Naive thymus-derived CD8-positive, alpha-beta T cell (primary cell): ENCODE results near the gene MAPK13. TPM values are rescaled to one million over a fixed set of nuclear protein-coding genes. Genes with fewer than 3 reads are reported as not detected.
"Not testable (repeated sequence)": the region's sequence is repeated elsewhere in the genome, so short reads cannot be mapped to it uniquely, and the experiment has no call there.

Source experiments
- ATAC-seq, 2 donors: fragments of 150-1000 bp; cut with Tn5 transposase in 1 of 2; sonication (Bioruptor Pico), chemical (Tn5 transposase) in 1 of 2; 1 replicate in 1 of 2; 2 replicates in 1 of 2; pipeline ENCODE4 v1.10.0; 2021; ENCODE audit warnings: mild to moderate bottlenecking in 2 of 2, moderate library complexity in 2 of 2
- POLR2A ChIA-PET: fragments of 350-600 bp; sonication (Branson Sonifier 250); formaldehyde crosslinking; loops from one replicate; lab custom pipeline; 2021; ENCODE audit warnings: antibody characterized with exemption; lab: Charles Lee
- DNase-seq, 10 donors: peaks; one replicate each; pipeline versions ENCODE4 v3.0.0 to v3.0.0-alpha.2; 2020 to 2022
- H3K27ac Mint-ChIP-seq, 10 donors: one replicate each; pipeline ENCODE4 v1.8.0; 2020 to 2022; ENCODE audit warnings: mild to moderate bottlenecking in 10 of 10, mixed read lengths in 10 of 10, moderate library complexity in 4 of 10, inconsistent platforms in 1 of 10
- H3K27me3 Mint-ChIP-seq, 5 donors: one replicate each; pipeline ENCODE4 v1.8.0; 2021 to 2022; ENCODE audit warnings: mixed read lengths in 5 of 5
- H3K36me3 Mint-ChIP-seq, 3 donors: one replicate each; pipeline ENCODE4 v1.8.0; 2020 to 2022; ENCODE audit warnings: mixed read lengths in 3 of 3, mild to moderate bottlenecking in 2 of 3, inconsistent platforms in 1 of 3
- H3K4me1 Mint-ChIP-seq, 4 donors: one replicate each; pipeline ENCODE4 v1.8.0; 2021 to 2022; ENCODE audit warnings: mixed read lengths in 4 of 4
- H3K4me3 Mint-ChIP-seq, 10 donors: one replicate each; pipeline ENCODE4 v1.8.0; 2020 to 2022; ENCODE audit warnings: mild to moderate bottlenecking in 10 of 10, mixed read lengths in 10 of 10, moderate library complexity in 6 of 10, inconsistent platforms in 1 of 10
- H3K9me3 Mint-ChIP-seq, 9 donors: one replicate each; pipeline ENCODE4 v1.8.0; 2020 to 2022; ENCODE audit warnings: mixed read lengths in 9 of 9, mild to moderate bottlenecking in 3 of 9, inconsistent platforms in 1 of 9, moderate library complexity in 1 of 9
- polyA plus RNA-seq, 3 donors: library from polyadenylated mRNA; unstranded; fragments of 300-500 nt; fragmentation: Illumina TruSeq; gene quantifications; one replicate each; pipeline ENCODE4 v1.2.3, GENCODE V29; 2021
- total RNA-seq, 8 experiments: library from RNA in 2 of 8; stranded (reverse) in 2 of 8; gene quantifications; one replicate each; pipeline ENCODE4 v1.2.3 and lab custom pipeline; 2021 to 2026

Gene MAPK13
- 10 to 100 TPM; 38.7 to 41.8 TPM for total RNA-seq
- 10 to 100 TPM; 35.2 to 37.1 (median 35.7) TPM for polyA plus RNA-seq
- total RNA-seq (lab: John Stamatoyannopoulos, UW), result 29.2 to 91.0 (median 44.7) reads per million in 6 experiments

DNA sequence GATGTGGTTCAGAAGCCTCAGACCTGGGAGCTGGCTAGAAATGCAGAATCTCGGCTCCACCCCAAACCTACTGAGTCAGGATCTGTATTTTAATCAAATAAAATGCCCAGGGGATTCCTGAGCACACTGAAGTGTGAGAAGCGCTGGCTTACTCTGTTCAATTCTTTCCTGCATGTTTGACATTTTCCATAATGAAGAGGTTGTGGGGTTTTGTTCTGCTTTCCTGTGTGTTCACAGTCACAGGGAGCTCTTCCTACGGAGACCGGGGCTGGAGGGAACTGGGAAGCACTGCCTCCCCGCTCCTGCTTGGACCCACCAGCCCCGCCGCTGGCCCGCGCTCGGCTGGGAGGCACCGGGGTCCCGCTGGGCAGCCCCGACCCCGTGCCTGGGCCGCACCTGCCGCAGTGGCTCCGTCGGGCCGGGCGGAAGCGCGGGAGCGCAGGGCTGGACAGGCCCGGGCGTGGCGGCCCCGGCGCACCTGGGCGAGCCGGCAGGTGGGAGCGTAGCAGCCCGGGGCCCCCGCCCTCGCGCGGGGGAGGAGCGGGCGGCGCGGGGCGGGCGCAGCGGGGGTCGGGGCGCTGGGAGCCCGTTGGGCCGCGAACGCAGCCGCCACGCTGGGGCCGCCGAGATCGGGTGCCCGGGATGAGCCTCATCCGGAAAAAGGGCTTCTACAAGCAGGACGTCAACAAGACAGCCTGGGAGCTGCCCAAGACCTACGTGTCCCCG is at the start of gene MAPK13:
MAPK13 (plus strand) TSS at position 573 of the 726 bp plus-strand sequence; CDS start at position 643, 70 bp downstream.
- Mint-ChIP-seq H3K27me3 (no peaks in the 10 kb centered on the region), H3K9me3 (no peaks in the 10 kb centered on the region), H3K4me1 (peaks cover 27 to 74% (median 62%) of the 10 kb centered on the region in 4 donors), H3K27ac (peak within 1 kb of the TSS; percentile 88 to 96 (median 95)), H3K36me3 (peaks cover 0 to 23% (median 0%) of the 10 kb centered on the region in 3 donors), H3K4me3 (peak within 1 kb of the TSS; percentile 83 to 94 (median 88))
- ATAC-seq (peak; percentile 50 to 60), DNase-seq (peak in 5 of 10 donors; percentile 34 to 50 (median 48))
- POLR2A ChIA-PET, result interaction anchor here (0.6 to 4.4 kb wide), 16 partner anchors 9 to 102 kb away, joined by 3 to 63 read pairs (median 6); partner anchors contain the start of genes BRPF3 and MAPK14

DNA sequence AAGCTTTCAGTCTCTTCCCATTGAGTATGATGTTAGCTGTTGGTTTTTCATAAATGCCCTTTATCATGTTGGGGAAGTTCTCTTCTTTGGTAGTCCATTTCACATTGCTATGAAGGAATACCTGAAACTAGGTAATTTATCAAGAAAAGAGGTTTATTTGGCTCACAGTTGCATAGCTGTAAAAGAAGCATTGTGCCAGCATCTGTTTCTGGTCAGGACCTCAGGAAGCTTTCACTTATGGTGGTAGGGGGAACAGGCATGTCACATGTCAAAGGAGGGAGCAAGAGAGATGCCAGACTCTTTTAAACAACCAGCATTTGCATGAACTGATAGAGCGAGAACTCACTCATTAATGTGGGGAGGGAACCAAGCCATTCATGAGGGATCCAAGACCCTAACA is 48.0 kb upstream of the MAPK13 start:
- no peak overlapping the region for H3K4me3 Mint-ChIP-seq
- POLR2A ChIA-PET, result no interaction called here
- H3K36me3 Mint-ChIP-seq, result peaks cover 21 to 73% (median 43%) of the 10 kb centered on the region in 3 donors

DNA sequence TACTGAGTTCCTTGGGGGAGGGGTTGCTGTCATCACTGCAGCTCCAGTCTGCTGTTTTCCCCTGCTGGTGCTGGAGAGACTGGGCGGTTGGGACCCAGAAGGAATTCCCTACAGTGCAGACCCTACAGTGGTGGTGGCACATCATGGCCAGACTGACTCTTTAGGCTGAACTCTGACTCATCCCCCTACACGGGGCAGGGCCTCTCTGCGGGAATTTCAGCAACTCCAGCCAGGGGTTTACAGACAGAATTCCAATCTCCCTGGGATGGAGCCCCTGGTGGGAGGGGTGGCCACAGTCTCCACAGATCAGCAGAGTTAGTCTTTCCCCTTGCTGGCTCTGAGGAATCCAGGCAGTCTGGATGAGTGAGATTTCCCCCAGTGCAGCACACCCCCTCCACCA is 46.9 kb upstream of the MAPK13 start:
- POLR2A ChIA-PET, result interaction anchor here (2.2 kb wide), 1 partner anchor 56 kb away, joined by 6 read pairs; the partner anchor contains the start of gene MAPK14

More for the DNA sequence above, 48.0 kb upstream of the MAPK13 start:
- DNase-seq (no peak), ATAC-seq (no peak)
- peaks cover 4 to 15% (median 9%) of the 10 kb centered on the region in 4 donors for H3K4me1 Mint-ChIP-seq
- no peaks in the 10 kb centered on the region for H3K27me3 Mint-ChIP-seq
- peak overlapping the region in 3 of 10 donors; percentile 3 to 71 (median 31) for H3K27ac Mint-ChIP-seq
- peaks cover 0 to 3% (median 0%) of the 10 kb centered on the region in 9 donors for H3K9me3 Mint-ChIP-seq

GRCh38 chr6:36088204-36088603 is 42.1 kb upstream of the MAPK13 start:
- not testable (repeated sequence) for ATAC-seq, H3K27me3 Mint-ChIP-seq, H3K9me3 Mint-ChIP-seq, DNase-seq, H3K4me3 Mint-ChIP-seq
- Mint-ChIP-seq H3K36me3 (peaks cover 0 to 43% (median 17%) of the 10 kb centered on the region in 3 donors), H3K27ac (peak overlapping the region in 2 of 10 donors; percentile 61 to 84), H3K4me1 (peaks cover 4 to 12% (median 5%) of the 10 kb centered on the region in 4 donors)
- POLR2A ChIA-PET, result interaction anchor here (0.7 kb wide), 1 partner anchor 30 kb away, joined by 5 read pairs; no protein-coding TSS in a partner anchor

More for the DNA sequence above, 46.9 kb upstream of the MAPK13 start:
- DNase-seq (no peak), ATAC-seq (no peak)
- Mint-ChIP-seq H3K9me3 (peaks cover 0 to 3% (median 0%) of the 10 kb centered on the region in 9 donors), H3K36me3 (peaks cover 21 to 62% (median 43%) of the 10 kb centered on the region in 3 donors), H3K4me1 (peaks cover 4 to 16% (median 9%) of the 10 kb centered on the region in 4 donors), H3K27ac (no peak overlapping the region), H3K4me3 (no peak overlapping the region), H3K27me3 (no peaks in the 10 kb centered on the region)

- H3K27ac Mint-ChIP-seq, result peak overlapping the region in 6 of 10 donors; percentile 14 to 86 (median 40)
- no peaks in the 10 kb centered on the region for H3K9me3 Mint-ChIP-seq
- peaks cover 4 to 12% (median 5%) of the 10 kb centered on the region in 4 donors for H3K4me1 Mint-ChIP-seq
- no peaks in the 10 kb centered on the region for H3K27me3 Mint-ChIP-seq
- H3K4me3 Mint-ChIP-seq, result no peak overlapping the region
- H3K36me3 Mint-ChIP-seq, result peaks cover 0 to 34% (median 10%) of the 10 kb centered on the region in 3 donors
- ATAC-seq (no peak), DNase-seq (no peak)
- POLR2A ChIA-PET, result no interaction called here
These were observed 41.3 kb upstream of the MAPK13 start for GRCh38 chr6:36089048-36089447.

- peaks cover 7 to 33% (median 23%) of the 10 kb centered on the region in 4 donors for H3K4me1 Mint-ChIP-seq
- ATAC-seq (no peak), DNase-seq (no peak)
- H3K9me3 Mint-ChIP-seq, result no peaks in the 10 kb centered on the region
- H3K4me3 Mint-ChIP-seq, result no peak overlapping the region
- H3K36me3 Mint-ChIP-seq, result peaks cover 0 to 45% (median 0%) of the 10 kb centered on the region in 3 donors
- peak overlapping the region in 8 of 10 donors; percentile 28 to 92 (median 78) for H3K27ac Mint-ChIP-seq
- POLR2A ChIA-PET, result interaction anchor here (0.6 to 5.6 kb wide), 9 partner anchors 11 to 381 kb away, joined by 3 to 71 read pairs (median 5); partner anchors contain the start of gene MAPK14
- no peaks in the 10 kb centered on the region for H3K27me3 Mint-ChIP-seq
These were observed 36.1 kb upstream of the MAPK13 start for GRCh38 chr6:36094238-36094637.

GRCh38 chr6:36094753-36095496 is 35.4 kb upstream of the MAPK13 start:
- Mint-ChIP-seq H3K36me3 (peaks cover 0 to 42% (median 0%) of the 10 kb centered on the region in 3 donors), H3K27ac (peak overlapping the region; percentile 63 to 92 (median 78)), H3K4me3 (no peak overlapping the region), H3K27me3 (no peaks in the 10 kb centered on the region), H3K9me3 (no peaks in the 10 kb centered on the region), H3K4me1 (peaks cover 11 to 40% (median 30%) of the 10 kb centered on the region in 4 donors)
- POLR2A ChIA-PET, result interaction anchor here (0.7 to 5.6 kb wide), 11 partner anchors 9 to 406 kb away, joined by 3 to 71 read pairs (median 3); partner anchors contain the start of genes FKBP5 and MAPK14
- ATAC-seq (peak; percentile 68 to 82), DNase-seq (peak; percentile 61 to 86 (median 78))

DNA sequence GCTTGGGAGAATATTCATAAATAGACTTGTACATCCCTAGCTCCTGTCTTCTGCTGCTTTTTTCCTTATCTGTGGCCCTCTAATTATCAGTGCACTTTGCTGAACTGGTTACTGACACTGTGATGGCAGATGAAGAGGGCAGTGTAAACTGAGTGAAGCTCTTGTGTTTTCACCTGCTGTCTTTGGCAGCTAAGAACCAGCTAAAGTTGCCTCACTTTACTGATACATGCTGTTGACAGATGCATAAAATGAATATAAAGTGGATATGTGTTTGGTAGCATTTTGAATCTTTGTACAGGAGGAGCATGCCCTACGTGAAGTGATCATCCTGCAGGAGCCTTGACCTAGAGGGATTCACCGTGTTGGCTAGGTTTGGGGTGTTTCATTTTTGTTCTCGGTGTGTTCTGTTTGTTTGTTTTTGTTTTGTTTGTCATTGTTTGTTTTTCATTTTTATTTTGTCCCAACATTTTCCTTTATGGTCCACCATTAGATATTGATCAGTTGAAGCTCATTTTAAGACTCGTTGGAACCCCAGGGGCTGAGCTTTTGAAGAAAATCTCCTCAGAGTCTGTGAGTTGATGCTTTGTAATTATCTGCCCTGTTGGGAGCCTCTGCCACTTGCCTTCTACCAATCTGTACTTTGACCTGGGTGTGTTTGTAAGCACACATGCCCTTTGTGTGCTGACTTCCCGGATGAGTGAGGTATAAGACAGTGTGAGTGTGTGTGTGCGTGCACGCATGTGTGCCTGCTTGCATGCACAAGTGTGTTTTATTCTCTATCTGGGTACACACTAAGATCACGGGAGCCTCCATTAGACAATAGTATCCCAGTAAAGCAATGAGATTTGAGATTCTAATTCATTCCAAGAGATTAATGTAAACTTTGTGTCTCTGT is 34.6 kb upstream of the MAPK13 start:
- DNase-seq, result no peak
- Mint-ChIP-seq H3K27ac (peak overlapping the region in 9 of 10 donors; percentile 29 to 92 (median 78)), H3K36me3 (peaks cover 0 to 37% (median 0%) of the 10 kb centered on the region in 3 donors), H3K9me3 (no peaks in the 10 kb centered on the region), H3K4me1 (peaks cover 16 to 47% (median 36%) of the 10 kb centered on the region in 4 donors), H3K27me3 (no peaks in the 10 kb centered on the region), H3K4me3 (no peak overlapping the region)
- POLR2A ChIA-PET, result interaction anchor here (0.8 to 5.6 kb wide), 9 partner anchors 8 to 102 kb away, joined by 3 to 71 read pairs (median 5); partner anchors contain the start of gene MAPK14
- ATAC-seq, result peak in 1 of 2 donors; percentile 6

DNA sequence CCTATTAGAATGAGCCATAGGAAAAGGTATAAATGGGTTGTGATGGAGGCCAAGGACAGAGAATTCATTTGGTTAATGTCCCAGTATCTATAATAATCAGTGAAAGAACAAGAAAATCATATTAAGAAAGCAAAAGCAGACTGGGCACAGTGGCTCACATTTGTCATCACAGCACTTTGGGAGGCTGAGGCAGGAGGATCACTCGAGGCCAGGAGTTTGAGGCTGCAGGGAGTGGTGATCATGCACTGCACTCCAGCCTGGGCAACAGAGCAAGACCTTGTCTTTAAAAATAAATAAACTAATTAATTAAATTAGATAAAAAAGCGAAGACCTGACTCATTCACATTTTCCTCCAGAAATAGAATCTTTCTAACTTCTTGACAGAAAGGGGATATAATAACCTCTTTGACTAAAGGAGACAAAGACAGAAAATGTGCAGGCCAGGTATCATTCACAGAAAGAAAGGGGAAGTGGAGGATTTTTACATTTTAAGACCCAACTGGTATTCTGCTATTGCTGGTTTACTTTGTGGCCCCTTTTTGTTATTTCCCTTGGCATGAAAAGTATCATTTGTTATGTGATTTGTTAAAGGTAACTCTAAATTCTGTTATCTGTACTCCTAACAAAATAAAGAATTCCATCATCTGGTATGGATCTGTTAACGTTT is 31.9 kb upstream of the MAPK13 start:
- ATAC-seq, result no peak
- peaks cover 0 to 24% (median 7%) of the 10 kb centered on the region in 3 donors for H3K36me3 Mint-ChIP-seq
- peak overlapping the region; percentile 61 to 96 (median 91) for H3K27ac Mint-ChIP-seq
- H3K27me3 Mint-ChIP-seq, result no peaks in the 10 kb centered on the region
- H3K4me1 Mint-ChIP-seq, result peaks cover 18 to 70% (median 51%) of the 10 kb centered on the region in 4 donors
- H3K4me3 Mint-ChIP-seq, result peak overlapping the region in 5 of 10 donors; percentile 4 to 83 (median 63)
- POLR2A ChIA-PET, result interaction anchor here (1.2 to 2.6 kb wide), 4 partner anchors 10 to 70 kb away, joined by 4 to 14 read pairs (median 10); partner anchors contain the start of gene MAPK14
- DNase-seq, result no peak
- H3K9me3 Mint-ChIP-seq, result no peaks in the 10 kb centered on the region

DNA sequence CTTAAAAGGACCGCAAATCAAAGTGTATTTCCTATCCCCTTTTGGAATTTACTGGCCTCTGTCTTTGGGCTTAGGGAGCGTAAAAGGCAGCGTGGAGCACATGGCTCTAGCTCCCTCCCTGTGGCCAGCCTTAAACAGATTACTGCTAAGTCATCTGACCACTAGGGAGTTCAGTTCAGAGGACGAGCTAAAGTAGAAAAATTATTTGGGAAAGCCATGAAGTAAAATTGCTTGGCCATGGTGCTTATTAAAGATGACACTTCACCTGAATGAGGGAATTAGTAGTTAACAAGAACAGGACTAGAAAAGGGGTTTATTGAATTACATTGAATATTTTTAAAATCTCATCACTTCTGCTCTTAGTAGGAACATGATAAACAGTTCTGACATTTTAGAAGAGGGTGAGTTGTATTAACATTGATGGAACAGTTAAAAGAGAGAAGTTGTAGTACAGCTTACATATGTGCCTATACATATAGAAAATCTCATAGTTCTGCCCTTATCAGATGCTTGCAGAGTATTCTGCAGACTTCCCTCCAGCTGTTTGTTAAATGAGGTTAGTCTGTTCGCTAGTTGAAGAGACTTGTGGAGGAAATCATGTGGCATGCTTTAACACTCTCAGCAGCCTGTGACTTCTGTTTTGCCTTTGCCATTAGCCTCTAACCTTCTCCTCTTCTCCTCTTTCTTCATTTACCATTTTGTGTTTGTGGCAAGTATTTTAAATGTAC is 31.2 kb upstream of the MAPK13 start:
- H3K4me3 Mint-ChIP-seq, result peak overlapping the region; percentile 23 to 83 (median 70)
- DNase-seq, result peak in 3 of 10 donors; percentile 41 to 53 (median 51)
- H3K36me3 Mint-ChIP-seq, result peaks cover 0 to 29% (median 7%) of the 10 kb centered on the region in 3 donors
- POLR2A ChIA-PET, result interaction anchor here (1.2 to 2.6 kb wide), 4 partner anchors 9 to 71 kb away, joined by 4 to 14 read pairs (median 10); partner anchors contain the start of gene MAPK14
- peak overlapping the region; percentile 67 to 96 (median 93) for H3K27ac Mint-ChIP-seq
- peaks cover 22 to 75% (median 57%) of the 10 kb centered on the region in 4 donors for H3K4me1 Mint-ChIP-seq
- peak; percentile 37 to 40 for ATAC-seq
- no peaks in the 10 kb centered on the region for H3K27me3 Mint-ChIP-seq
- no peaks in the 10 kb centered on the region for H3K9me3 Mint-ChIP-seq
